K562 (cell line): Measurements from ENCODE around the gene FILIP1L. TPM values are rescaled to one million over a fixed set of nuclear protein-coding genes. Genes with fewer than 3 reads are reported as not detected.

ENCODE experiments used
- ARID2 ChIP-seq: fragments of 450-650 bp; IDR thresholded peaks from 2 replicates; pipeline ENCODE4 v1.6.1; 2017; ENCODE audit warnings: antibody characterized with exemption, mild to moderate bottlenecking
- FOXK1 ChIP-seq: sonication (generic); formaldehyde crosslinking; IDR thresholded peaks from 2 replicates; pipeline ENCODE4 v1.8.0; 2022; ENCODE audit warnings: missing genetic modification reagents, mild to moderate bottlenecking, borderline replicate concordance
- HNRNPH1 ChIP-seq: fragments of 200-400 bp; formaldehyde crosslinking; optimal IDR thresholded peaks from 2 replicates; pipeline ENCODE3; 2017; ENCODE audit warnings: low read depth, mild to moderate bottlenecking, low read length, moderate library complexity
- KLF1 ChIP-seq: fragments of 450-650 bp; IDR thresholded peaks from 2 replicates; pipeline ENCODE4 v1.6.1; 2016; ENCODE audit warnings: missing genetic modification characterization, missing compliant biosample characterization
- LCOR ChIP-seq: sonication (generic); formaldehyde crosslinking; IDR thresholded peaks from 2 replicates; pipeline ENCODE4 v1.8.0; 2022; ENCODE audit warnings: mild to moderate bottlenecking, missing genetic modification reagents
- MYC ChIP-seq, 2 experiments: fragments of 250-450 bp in 1 of 2; sonication (Bioruptor Pico) in 1 of 2; IDR thresholded peaks; 2 replicates each; pipeline versions ENCODE4 v1.5.1 to v1.6.1; 2012 to 2021; ENCODE audit warnings: low read depth in 2 of 2, borderline replicate concordance in 1 of 2, improper control_type of control experiment in 1 of 2, low read length in 1 of 2, mild to moderate bottlenecking in 1 of 2, moderate library complexity in 1 of 2
- SLC30A9 ChIP-seq: fragments of 250-450 bp; sonication (Bioruptor Pico); IDR thresholded peaks from 2 replicates; pipeline ENCODE4 v1.8.0; 2022; ENCODE audit warnings: mild to moderate bottlenecking, moderate library complexity
- ZNF184 ChIP-seq: sonication (generic); formaldehyde crosslinking; IDR thresholded peaks from 2 replicates; pipeline ENCODE4 v1.5.0; 2020; ENCODE audit warnings: missing genetic modification reagents
- ZNF3 ChIP-seq: fragments of 250-450 bp; sonication (Bioruptor Pico); IDR thresholded peaks from 2 replicates; pipeline ENCODE4 v1.5.0; 2021; ENCODE audit warnings: mild to moderate bottlenecking, moderate library complexity
- ZNF311 ChIP-seq: fragments of 250-450 bp; sonication (Bioruptor Pico); IDR thresholded peaks from 2 replicates; pipeline ENCODE4 v1.4.0; 2020; ENCODE audit warnings: mild to moderate bottlenecking, moderate library complexity
- polyA plus RNA-seq, 8 experiments: library from polyadenylated mRNA; depleted of rRNA in 4 of 8; stranded (reverse) in 5 of 8; unstranded in 3 of 8; fragments of >200 nt; fragmentation: Nextera tagmentation in 2 of 8; fragmentation: Illumina TruSeq in 1 of 8; extraction: Ambion mirVana in 2 of 8; extraction: Trizol in 1 of 8; gene quantifications; 2 replicates each; pipeline versions ENCODE4 v1.2.1 to v1.2.3, GENCODE V29; 2011 to 2014; ENCODE audit warnings: inconsistent platforms in 1 of 8, missing spikeins in 1 of 8
- total RNA-seq, 7 experiments: library from RNA; depleted of rRNA in 6 of 7; stranded (reverse); fragments of >200 nt in 6 of 7; fragmentation: Illumina TruSeq in 2 of 7; extraction: Trizol in 2 of 7; gene quantifications; 2 replicates each; pipeline versions ENCODE4 v1.2.1 to v1.2.3, GENCODE V29; 2011 to 2021; ENCODE audit warnings: low replicate concordance in 1 of 7
- TF ChIP-seq, protein P1 (sequence below): fragments of 200-600 bp; sonication (generic); IDR thresholded peaks from one replicate; pipeline ENCODE4 v1.6.1; 2012; ENCODE audit warnings: mild to moderate bottlenecking, low read depth, low read length, inconsistent platforms
- TF ChIP-seq, protein P2 (sequence below): sonication (generic); IDR thresholded peaks from 2 replicates; pipeline ENCODE4 v1.6.1; 2016
- TF ChIP-seq, protein P3 (sequence below): fragments of 250-450 bp; sonication (Bioruptor Pico); IDR thresholded peaks from 2 replicates; pipeline ENCODE4 v1.8.0; 2022; ENCODE audit warnings: inconsistent platforms
- TF ChIP-seq, protein P4 (sequence below): sonication (generic); formaldehyde crosslinking; IDR thresholded peaks from 2 replicates; pipeline ENCODE4 v1.8.0; 2022; ENCODE audit warnings: mild to moderate bottlenecking, missing genetic modification reagents

FILIP1L gene
- total and polyA plus RNA-seq, 9 of the 15 experiments (the other 6 are each of a cell fraction or from before 2014, with no cell fraction given) = 0.50 to 2.1 (median 1.1) TPM

DNA sequence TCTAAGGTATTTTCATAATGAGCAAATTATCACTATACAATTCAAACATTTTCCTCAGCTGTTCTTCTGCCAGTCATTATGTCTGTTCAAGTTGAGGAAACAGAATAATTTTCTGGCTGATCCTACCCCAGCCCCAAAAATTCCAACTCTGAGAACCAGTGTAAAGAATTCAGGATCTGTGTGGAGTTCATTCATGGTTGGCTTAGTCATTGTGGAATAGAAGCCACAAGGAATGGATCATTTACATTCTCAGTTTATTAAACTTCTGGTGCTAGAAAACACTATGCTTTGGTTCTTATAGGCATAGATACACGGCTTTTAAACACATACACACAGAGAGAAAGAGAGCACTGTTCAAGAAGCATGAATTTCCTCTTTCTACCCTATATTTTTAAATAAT is 162.0 kb downstream of the FILIP1L start (continued):
- TF ChIP-seq, protein P1, sequence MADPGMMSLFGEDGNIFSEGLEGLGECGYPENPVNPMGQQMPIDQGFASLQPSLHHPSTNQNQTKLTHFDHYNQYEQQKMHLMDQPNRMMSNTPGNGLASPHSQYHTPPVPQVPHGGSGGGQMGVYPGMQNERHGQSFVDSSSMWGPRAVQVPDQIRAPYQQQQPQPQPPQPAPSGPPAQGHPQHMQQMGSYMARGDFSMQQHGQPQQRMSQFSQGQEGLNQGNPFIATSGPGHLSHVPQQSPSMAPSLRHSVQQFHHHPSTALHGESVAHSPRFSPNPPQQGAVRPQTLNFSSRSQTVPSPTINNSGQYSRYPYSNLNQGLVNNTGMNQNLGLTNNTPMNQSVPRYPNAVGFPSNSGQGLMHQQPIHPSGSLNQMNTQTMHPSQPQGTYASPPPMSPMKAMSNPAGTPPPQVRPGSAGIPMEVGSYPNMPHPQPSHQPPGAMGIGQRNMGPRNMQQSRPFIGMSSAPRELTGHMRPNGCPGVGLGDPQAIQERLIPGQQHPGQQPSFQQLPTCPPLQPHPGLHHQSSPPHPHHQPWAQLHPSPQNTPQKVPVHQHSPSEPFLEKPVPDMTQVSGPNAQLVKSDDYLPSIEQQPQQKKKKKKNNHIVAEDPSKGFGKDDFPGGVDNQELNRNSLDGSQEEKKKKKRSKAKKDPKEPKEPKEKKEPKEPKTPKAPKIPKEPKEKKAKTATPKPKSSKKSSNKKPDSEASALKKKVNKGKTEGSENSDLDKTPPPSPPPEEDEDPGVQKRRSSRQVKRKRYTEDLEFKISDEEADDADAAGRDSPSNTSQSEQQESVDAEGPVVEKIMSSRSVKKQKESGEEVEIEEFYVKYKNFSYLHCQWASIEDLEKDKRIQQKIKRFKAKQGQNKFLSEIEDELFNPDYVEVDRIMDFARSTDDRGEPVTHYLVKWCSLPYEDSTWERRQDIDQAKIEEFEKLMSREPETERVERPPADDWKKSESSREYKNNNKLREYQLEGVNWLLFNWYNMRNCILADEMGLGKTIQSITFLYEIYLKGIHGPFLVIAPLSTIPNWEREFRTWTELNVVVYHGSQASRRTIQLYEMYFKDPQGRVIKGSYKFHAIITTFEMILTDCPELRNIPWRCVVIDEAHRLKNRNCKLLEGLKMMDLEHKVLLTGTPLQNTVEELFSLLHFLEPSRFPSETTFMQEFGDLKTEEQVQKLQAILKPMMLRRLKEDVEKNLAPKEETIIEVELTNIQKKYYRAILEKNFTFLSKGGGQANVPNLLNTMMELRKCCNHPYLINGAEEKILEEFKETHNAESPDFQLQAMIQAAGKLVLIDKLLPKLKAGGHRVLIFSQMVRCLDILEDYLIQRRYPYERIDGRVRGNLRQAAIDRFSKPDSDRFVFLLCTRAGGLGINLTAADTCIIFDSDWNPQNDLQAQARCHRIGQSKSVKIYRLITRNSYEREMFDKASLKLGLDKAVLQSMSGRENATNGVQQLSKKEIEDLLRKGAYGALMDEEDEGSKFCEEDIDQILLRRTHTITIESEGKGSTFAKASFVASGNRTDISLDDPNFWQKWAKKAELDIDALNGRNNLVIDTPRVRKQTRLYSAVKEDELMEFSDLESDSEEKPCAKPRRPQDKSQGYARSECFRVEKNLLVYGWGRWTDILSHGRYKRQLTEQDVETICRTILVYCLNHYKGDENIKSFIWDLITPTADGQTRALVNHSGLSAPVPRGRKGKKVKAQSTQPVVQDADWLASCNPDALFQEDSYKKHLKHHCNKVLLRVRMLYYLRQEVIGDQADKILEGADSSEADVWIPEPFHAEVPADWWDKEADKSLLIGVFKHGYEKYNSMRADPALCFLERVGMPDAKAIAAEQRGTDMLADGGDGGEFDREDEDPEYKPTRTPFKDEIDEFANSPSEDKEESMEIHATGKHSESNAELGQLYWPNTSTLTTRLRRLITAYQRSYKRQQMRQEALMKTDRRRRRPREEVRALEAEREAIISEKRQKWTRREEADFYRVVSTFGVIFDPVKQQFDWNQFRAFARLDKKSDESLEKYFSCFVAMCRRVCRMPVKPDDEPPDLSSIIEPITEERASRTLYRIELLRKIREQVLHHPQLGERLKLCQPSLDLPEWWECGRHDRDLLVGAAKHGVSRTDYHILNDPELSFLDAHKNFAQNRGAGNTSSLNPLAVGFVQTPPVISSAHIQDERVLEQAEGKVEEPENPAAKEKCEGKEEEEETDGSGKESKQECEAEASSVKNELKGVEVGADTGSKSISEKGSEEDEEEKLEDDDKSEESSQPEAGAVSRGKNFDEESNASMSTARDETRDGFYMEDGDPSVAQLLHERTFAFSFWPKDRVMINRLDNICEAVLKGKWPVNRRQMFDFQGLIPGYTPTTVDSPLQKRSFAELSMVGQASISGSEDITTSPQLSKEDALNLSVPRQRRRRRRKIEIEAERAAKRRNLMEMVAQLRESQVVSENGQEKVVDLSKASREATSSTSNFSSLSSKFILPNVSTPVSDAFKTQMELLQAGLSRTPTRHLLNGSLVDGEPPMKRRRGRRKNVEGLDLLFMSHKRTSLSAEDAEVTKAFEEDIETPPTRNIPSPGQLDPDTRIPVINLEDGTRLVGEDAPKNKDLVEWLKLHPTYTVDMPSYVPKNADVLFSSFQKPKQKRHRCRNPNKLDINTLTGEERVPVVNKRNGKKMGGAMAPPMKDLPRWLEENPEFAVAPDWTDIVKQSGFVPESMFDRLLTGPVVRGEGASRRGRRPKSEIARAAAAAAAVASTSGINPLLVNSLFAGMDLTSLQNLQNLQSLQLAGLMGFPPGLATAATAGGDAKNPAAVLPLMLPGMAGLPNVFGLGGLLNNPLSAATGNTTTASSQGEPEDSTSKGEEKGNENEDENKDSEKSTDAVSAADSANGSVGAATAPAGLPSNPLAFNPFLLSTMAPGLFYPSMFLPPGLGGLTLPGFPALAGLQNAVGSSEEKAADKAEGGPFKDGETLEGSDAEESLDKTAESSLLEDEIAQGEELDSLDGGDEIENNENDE = no peak
- TF ChIP-seq, protein P2, sequence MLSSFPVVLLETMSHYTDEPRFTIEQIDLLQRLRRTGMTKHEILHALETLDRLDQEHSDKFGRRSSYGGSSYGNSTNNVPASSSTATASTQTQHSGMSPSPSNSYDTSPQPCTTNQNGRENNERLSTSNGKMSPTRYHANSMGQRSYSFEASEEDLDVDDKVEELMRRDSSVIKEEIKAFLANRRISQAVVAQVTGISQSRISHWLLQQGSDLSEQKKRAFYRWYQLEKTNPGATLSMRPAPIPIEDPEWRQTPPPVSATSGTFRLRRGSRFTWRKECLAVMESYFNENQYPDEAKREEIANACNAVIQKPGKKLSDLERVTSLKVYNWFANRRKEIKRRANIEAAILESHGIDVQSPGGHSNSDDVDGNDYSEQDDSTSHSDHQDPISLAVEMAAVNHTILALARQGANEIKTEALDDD = no peak
- TF ChIP-seq FOXK1 (CRISPR knock-in tag) = no peak
- TF ChIP-seq, protein P3, sequence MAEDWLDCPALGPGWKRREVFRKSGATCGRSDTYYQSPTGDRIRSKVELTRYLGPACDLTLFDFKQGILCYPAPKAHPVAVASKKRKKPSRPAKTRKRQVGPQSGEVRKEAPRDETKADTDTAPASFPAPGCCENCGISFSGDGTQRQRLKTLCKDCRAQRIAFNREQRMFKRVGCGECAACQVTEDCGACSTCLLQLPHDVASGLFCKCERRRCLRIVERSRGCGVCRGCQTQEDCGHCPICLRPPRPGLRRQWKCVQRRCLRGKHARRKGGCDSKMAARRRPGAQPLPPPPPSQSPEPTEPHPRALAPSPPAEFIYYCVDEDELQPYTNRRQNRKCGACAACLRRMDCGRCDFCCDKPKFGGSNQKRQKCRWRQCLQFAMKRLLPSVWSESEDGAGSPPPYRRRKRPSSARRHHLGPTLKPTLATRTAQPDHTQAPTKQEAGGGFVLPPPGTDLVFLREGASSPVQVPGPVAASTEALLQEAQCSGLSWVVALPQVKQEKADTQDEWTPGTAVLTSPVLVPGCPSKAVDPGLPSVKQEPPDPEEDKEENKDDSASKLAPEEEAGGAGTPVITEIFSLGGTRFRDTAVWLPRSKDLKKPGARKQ (CRISPR knock-in tag) = no peak
- no peak for TF ChIP-seq ZNF311 (CRISPR knock-in tag)
- TF ChIP-seq ARID2 = no peak
- no peak for TF ChIP-seq KLF1 (tag)
- TF ChIP-seq ZNF3 (CRISPR knock-in tag) = no peak
- no peak for TF ChIP-seq LCOR (CRISPR knock-in tag)
- TF ChIP-seq HNRNPH1 = no peak
- TF ChIP-seq MYC (IDR thresholded peaks at IDR 0.05; ENCODE audit: low read depth, low read length) = no peak
- no peak for TF ChIP-seq MYC (CRISPR knock-in tag; IDR thresholded peaks at IDR 0.05; ENCODE audit: borderline replicate concordance, low read depth)
- TF ChIP-seq, protein P4, sequence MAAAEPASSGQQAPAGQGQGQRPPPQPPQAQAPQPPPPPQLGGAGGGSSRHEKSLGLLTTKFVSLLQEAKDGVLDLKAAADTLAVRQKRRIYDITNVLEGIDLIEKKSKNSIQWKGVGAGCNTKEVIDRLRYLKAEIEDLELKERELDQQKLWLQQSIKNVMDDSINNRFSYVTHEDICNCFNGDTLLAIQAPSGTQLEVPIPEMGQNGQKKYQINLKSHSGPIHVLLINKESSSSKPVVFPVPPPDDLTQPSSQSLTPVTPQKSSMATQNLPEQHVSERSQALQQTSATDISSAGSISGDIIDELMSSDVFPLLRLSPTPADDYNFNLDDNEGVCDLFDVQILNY (CRISPR knock-in tag) = no peak
- no peak for TF ChIP-seq ZNF184 (CRISPR knock-in tag)
- TF ChIP-seq SLC30A9 = no peak
